ENCODE data around the gene COA6.

The COA6 gene

DNA sequence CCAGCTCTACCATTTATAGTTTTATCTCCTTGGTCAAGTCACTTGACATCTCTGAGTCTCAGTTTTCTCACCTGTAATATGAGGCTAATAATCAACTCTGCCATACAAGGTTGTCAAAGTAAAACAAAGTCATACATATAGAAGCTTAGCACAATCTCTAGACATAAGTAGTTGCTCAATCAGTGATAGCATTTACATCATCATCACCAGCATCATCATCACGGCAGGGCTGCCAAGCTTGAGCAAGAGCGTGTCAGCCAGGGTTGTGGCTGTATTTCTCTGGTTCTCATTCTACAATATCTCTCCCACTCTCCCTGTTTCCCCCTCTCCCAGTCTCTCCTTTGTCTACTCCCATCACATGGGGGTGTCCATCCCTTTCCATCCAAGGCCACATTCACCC, 41.7 kb upstream of the COA6 start:
- no peak overlapping the region for H3K4me3 ChIP-seq (ENCODE audit: low read depth, low read length)
- TF ChIP-seq, protein P1, sequence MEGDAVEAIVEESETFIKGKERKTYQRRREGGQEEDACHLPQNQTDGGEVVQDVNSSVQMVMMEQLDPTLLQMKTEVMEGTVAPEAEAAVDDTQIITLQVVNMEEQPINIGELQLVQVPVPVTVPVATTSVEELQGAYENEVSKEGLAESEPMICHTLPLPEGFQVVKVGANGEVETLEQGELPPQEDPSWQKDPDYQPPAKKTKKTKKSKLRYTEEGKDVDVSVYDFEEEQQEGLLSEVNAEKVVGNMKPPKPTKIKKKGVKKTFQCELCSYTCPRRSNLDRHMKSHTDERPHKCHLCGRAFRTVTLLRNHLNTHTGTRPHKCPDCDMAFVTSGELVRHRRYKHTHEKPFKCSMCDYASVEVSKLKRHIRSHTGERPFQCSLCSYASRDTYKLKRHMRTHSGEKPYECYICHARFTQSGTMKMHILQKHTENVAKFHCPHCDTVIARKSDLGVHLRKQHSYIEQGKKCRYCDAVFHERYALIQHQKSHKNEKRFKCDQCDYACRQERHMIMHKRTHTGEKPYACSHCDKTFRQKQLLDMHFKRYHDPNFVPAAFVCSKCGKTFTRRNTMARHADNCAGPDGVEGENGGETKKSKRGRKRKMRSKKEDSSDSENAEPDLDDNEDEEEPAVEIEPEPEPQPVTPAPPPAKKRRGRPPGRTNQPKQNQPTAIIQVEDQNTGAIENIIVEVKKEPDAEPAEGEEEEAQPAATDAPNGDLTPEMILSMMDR (IDR thresholded peaks at IDR 0.05; ENCODE audit: insufficient read depth, low read depth, low read length, missing control alignments): no peak
- no peak for DNase-seq (ENCODE audit: low read depth)

DNA sequence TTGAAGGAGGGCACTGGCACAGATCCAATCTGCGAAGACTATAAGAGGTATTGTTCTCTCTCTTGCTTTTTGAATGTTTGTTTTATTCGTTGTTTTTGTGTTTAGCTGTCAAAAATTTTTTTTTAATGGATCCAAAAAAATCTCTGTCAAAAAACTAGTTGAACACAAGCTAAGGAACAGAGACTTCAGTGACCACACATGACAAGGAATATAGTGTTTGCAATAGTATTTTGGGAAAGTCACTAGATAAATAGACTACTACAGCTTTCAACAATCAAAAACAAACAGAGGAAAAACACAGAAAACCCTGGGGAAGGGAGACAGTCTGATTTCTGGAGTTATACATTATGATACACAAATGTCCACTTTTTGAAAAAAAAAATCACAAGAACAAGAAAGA, 36.9 kb upstream of the COA6 start:
- DNase-seq (ENCODE audit: low read depth): no peak
- TF ChIP-seq, protein P1 (IDR thresholded peaks at IDR 0.05; ENCODE audit: insufficient read depth, low read depth, low read length, missing control alignments): no peak
- no peak overlapping the region for H3K4me3 ChIP-seq (ENCODE audit: low read depth, low read length)

DNA sequence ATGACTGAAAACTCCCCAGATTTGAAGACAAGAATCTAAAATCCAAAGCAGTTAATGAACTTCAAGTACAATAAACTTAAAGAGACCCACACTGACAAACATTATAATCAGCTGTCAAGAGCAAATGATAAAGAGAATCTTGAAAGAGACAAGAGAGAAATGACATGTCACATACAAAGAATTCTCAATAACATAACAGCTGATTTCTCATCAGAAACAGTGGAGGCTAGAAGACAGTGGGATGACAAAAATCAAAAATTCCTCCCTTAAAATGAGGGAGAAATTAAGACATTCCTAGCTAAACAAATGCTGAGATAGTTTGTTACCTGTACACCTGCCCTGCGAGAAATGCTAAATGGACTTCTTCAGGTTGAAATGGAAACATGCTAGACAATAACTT, 36.0 kb upstream of the COA6 start:
- no peak overlapping the region for H3K4me3 ChIP-seq (ENCODE audit: low read depth, low read length)
- TF ChIP-seq, protein P1 (IDR thresholded peaks at IDR 0.05; ENCODE audit: insufficient read depth, low read depth, low read length, missing control alignments): no peak
- no peak for DNase-seq (ENCODE audit: low read depth)

DNA sequence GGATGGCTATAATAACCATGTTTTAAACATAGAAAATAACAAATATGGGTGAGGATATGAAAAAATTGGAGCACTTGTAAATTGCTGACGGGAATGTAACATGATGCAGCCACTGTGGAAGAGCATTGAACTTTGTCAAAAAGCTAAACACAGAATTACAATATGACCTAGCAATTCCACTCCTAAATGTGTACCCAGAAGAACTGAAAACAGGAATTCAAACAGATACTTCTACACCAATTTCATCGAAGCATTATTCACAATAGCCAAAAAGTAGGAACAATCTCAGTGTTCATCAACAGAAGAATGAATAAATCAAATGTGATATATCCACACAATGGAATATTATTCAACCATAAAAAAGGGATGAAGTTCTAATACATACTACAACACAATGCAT, 32.7 kb upstream of the COA6 start:
- no peak overlapping the region for H3K4me3 ChIP-seq (ENCODE audit: low read depth, low read length)
- TF ChIP-seq, protein P1 (IDR thresholded peaks at IDR 0.05; ENCODE audit: insufficient read depth, low read depth, low read length, missing control alignments): no peak
- DNase-seq (ENCODE audit: low read depth): no peak

DNA sequence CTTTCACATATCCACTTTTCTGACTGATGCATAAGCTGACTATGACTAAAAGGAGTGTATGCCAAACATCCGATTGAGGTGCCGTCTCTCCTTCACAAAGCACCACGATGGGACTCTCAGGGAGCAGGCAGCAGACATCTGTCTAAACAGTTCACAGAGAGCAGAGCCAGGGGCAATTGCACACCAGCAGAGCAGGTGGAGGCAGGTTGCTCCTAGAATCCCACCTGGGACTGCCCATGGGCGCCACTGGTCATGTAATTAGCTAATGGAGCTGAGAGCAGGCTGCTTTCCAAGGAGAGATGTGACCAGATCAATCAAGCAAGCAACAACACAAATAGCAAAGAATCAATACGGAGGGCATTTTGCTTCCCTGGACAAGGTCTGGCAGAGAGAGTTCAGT, 30.5 kb upstream of the COA6 start:
- DNase-seq (ENCODE audit: low read depth): no peak
- TF ChIP-seq, protein P1 (IDR thresholded peaks at IDR 0.05; ENCODE audit: insufficient read depth, low read depth, low read length, missing control alignments): no peak

DNA sequence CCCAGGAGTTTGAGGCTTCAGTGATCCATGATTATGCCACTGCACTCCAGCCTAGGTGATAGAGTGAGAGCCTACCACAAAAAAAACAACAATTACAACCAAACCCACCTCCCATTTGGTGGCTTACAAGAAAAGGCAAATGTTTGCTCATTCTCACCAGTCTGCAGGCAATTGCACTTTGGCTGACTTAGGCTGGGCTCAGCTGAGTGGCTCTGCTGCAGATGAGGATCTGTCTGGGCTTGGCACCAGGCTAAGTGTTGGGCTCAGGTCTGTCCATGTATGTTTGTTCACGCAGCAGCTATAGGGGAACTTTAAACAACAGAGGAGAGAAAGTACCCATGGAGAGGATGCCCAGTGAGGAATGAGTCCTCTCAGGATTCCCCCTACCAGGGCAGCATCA, 28.0 kb upstream of the COA6 start:
- DNase-seq (ENCODE audit: low read depth): no peak
- H3K4me3 ChIP-seq (ENCODE audit: low read depth, low read length): no peak overlapping the region
- TF ChIP-seq, protein P1 (IDR thresholded peaks at IDR 0.05; ENCODE audit: insufficient read depth, low read depth, low read length, missing control alignments): no peak

More for the DNA sequence above, 30.5 kb upstream of the COA6 start:
- no peak overlapping the region for H3K4me3 ChIP-seq (ENCODE audit: low read depth, low read length)

DNA sequence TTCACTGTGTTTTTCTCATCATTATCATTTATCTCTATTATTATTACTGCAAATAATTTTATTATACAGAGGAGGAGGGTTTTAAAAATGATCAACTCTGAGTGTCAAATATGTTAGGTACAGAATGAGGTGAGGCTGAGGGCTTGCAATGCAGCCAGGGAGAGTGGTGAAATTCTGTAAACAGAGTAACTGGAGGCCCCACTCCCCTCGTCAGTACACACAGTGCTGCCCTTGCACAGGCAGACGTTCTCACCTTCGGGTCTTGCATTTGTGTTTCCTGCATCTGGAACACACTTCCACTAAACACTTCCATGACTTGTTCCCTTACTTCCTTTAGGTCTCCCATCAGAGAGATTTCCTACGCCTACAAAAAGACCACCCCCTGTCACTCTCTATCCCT, 24.3 kb upstream of the COA6 start:
- TF ChIP-seq, protein P1 (IDR thresholded peaks at IDR 0.05; ENCODE audit: insufficient read depth, low read depth, low read length, missing control alignments): no peak
- no peak for DNase-seq (ENCODE audit: low read depth)
- no peak overlapping the region for H3K4me3 ChIP-seq (ENCODE audit: low read depth, low read length)
